K562 (cell line): ENCODE measurements around the gene SP2. TPM values are rescaled to one million over a fixed set of nuclear protein-coding genes. Genes with fewer than 3 reads are reported as not detected.

ENCODE experiments used
- CHAMP1 ChIP-seq: fragments of 450-650 bp; IDR thresholded peaks from 2 replicates; pipeline ENCODE4 v1.6.1; 2016; ENCODE audit warnings: mild to moderate bottlenecking
- CREB1 ChIP-seq, 2 experiments: sonication (generic) in 1 of 2; formaldehyde crosslinking in 1 of 2; IDR thresholded peaks; 2 replicates each; pipeline versions ENCODE4 v1.6.1 to v1.8.0; 2012 to 2022; ENCODE audit warnings: inconsistent platforms in 1 of 2, mild to moderate bottlenecking in 1 of 2, missing genetic modification reagents in 1 of 2, moderate library complexity in 1 of 2
- EWSR1 ChIP-seq: fragments of 450-650 bp; IDR thresholded peaks from 2 replicates; pipeline ENCODE4 v1.6.1; 2018; ENCODE audit warnings: borderline replicate concordance, mild to moderate bottlenecking, low read depth, moderate library complexity; ENCODE audit not compliant: partially characterized antibody
- LEF1 ChIP-seq: fragments of 450-650 bp; IDR thresholded peaks from 2 replicates; pipeline ENCODE4 v1.6.1; 2016; ENCODE audit warnings: mild to moderate bottlenecking
- MEIS2 ChIP-seq: fragments of 450-650 bp; IDR thresholded peaks from 2 replicates; pipeline ENCODE4 v1.6.1; 2014; ENCODE audit warnings: mild to moderate bottlenecking; ENCODE audit not compliant: partially characterized antibody
- MYC ChIP-seq, 2 experiments: fragments of 250-450 bp in 1 of 2; sonication (Bioruptor Pico) in 1 of 2; IDR thresholded peaks; 2 replicates each; pipeline versions ENCODE4 v1.5.1 to v1.6.1; 2012 to 2021; ENCODE audit warnings: low read depth in 2 of 2, borderline replicate concordance in 1 of 2, improper control_type of control experiment in 1 of 2, low read length in 1 of 2, mild to moderate bottlenecking in 1 of 2, moderate library complexity in 1 of 2
- NBN ChIP-seq: fragments of 450-650 bp; IDR thresholded peaks from 2 replicates; pipeline ENCODE4 v1.6.1; 2016; ENCODE audit warnings: low read depth, mild to moderate bottlenecking
- NR1H2 ChIP-seq: sonication (generic); formaldehyde crosslinking; IDR thresholded peaks from 2 replicates; pipeline ENCODE4 v1.4.0; 2020; ENCODE audit warnings: mild to moderate bottlenecking, missing genetic modification reagents
- NR2F6 ChIP-seq: fragments of 450-650 bp; formaldehyde crosslinking; IDR thresholded peaks from 2 replicates; pipeline ENCODE4 v1.4.0; 2020; ENCODE audit warnings: mild to moderate bottlenecking
- POLR2A ChIP-seq: fragments of 450-650 bp; conservative IDR thresholded peaks from 2 replicates; pipeline ENCODE4 v1.6.1; 2016
- RCOR1 ChIP-seq, 2 experiments: IDR thresholded peaks; 2 replicates each; pipeline ENCODE4 v1.6.1; 2012; ENCODE audit warnings: low read depth in 2 of 2, low read length in 2 of 2, borderline replicate concordance in 1 of 2, improper control_type of control experiment in 1 of 2
- RFX1 ChIP-seq: fragments of 450-650 bp; IDR thresholded peaks from 2 replicates; pipeline ENCODE4 v1.6.1; 2016; ENCODE audit warnings: mild to moderate bottlenecking, moderate library complexity
- RHOXF2B ChIP-seq: fragments of 250-450 bp; sonication (Bioruptor Pico); conservative IDR thresholded peaks from 2 replicates; pipeline ENCODE4 v1.5.1; 2021
- SUPT5H ChIP-seq: fragments of 450-650 bp; IDR thresholded peaks from 2 replicates; pipeline ENCODE4 v1.6.1; 2016
- TAL1 ChIP-seq: fragments of 450-650 bp; IDR thresholded peaks from 2 replicates; pipeline ENCODE4 v1.6.1; 2016; ENCODE audit warnings: mild to moderate bottlenecking
- TCF7 ChIP-seq: sonication (generic); IDR thresholded peaks from 2 replicates; pipeline ENCODE4 v1.6.1; 2016; ENCODE audit warnings: antibody characterized with exemption, borderline replicate concordance
- YY1 ChIP-seq, 3 experiments: IDR thresholded peaks; 2 replicates each; pipeline ENCODE4 v1.6.1; 2011; ENCODE audit warnings: low read length in 2 of 3, mild to moderate bottlenecking in 2 of 3, moderate library complexity in 2 of 3, borderline replicate concordance in 1 of 3, control low read depth in 1 of 3, low read depth in 1 of 3; ENCODE audit not compliant: insufficient read depth in 3 of 3, insufficient replicate concordance in 2 of 3, control insufficient read depth in 1 of 3, insufficient read length in 1 of 3; ENCODE audit errors: extremely low read depth in 1 of 3
- ZNF347 ChIP-seq: fragments of 450-650 bp; formaldehyde crosslinking; IDR thresholded peaks from 2 replicates; pipeline ENCODE4 v1.4.0; 2020; ENCODE audit warnings: low read depth, mild to moderate bottlenecking, moderate library complexity
- ZNF354B ChIP-seq: fragments of 250-450 bp; sonication (Bioruptor Pico); IDR thresholded peaks from 2 replicates; pipeline ENCODE4 v1.4.0; 2020
- ZNF436 ChIP-seq: fragments of 250-450, 450-650 bp; sonication (Bioruptor Pico); formaldehyde crosslinking; IDR thresholded peaks from 2 replicates; pipeline ENCODE4 v1.7.0; 2020; ENCODE audit warnings: mild to moderate bottlenecking
- ZNF592 ChIP-seq: fragments of 450-650 bp; IDR thresholded peaks from 2 replicates; pipeline ENCODE4 v1.6.1; 2017; ENCODE audit warnings: antibody characterized with exemption, mild to moderate bottlenecking
- ZNF79 ChIP-seq: fragments of 250-450 bp; sonication (Bioruptor Pico); IDR thresholded peaks from 2 replicates; pipeline ENCODE4 v1.4.0; 2020; ENCODE audit warnings: low read depth, mild to moderate bottlenecking, moderate library complexity
- polyA plus RNA-seq, 8 experiments: library from polyadenylated mRNA; depleted of rRNA in 4 of 8; stranded (reverse) in 5 of 8; unstranded in 3 of 8; fragments of >200 nt; fragmentation: Nextera tagmentation in 2 of 8; fragmentation: Illumina TruSeq in 1 of 8; extraction: Ambion mirVana in 2 of 8; extraction: Trizol in 1 of 8; gene quantifications; 2 replicates each; pipeline versions ENCODE4 v1.2.1 to v1.2.3, GENCODE V29; 2011 to 2014; ENCODE audit warnings: inconsistent platforms in 1 of 8, missing spikeins in 1 of 8
- total RNA-seq, 7 experiments: library from RNA; depleted of rRNA in 6 of 7; stranded (reverse); fragments of >200 nt in 6 of 7; fragmentation: Illumina TruSeq in 2 of 7; extraction: Trizol in 2 of 7; gene quantifications; 2 replicates each; pipeline versions ENCODE4 v1.2.1 to v1.2.3, GENCODE V29; 2011 to 2021; ENCODE audit warnings: low replicate concordance in 1 of 7

Gene SP2
- total and polyA plus RNA-seq, 9 of the 15 experiments (the other 6 are each of a cell fraction or from before 2014, with no cell fraction given): 0.77 to 22.3 (median 2.3) TPM

GRCh38 chr17:47935961-47936360, 39.9 kb downstream of the SP2 start (continued):
- peak; percentile 23; the same call in 1 of the 2 replicates for TF ChIP-seq MYC (IDR thresholded peaks at IDR 0.05; ENCODE audit: low read depth, low read length)
- no peak for TF ChIP-seq MYC (CRISPR knock-in tag; IDR thresholded peaks at IDR 0.05; ENCODE audit: borderline replicate concordance, low read depth)
- no peak for TF ChIP-seq NR2F6
- no peak for TF ChIP-seq ZNF436 (CRISPR knock-in tag)
- no peak for TF ChIP-seq CHAMP1
- peak; percentile 61 for TF ChIP-seq TAL1
- no peak for TF ChIP-seq SUPT5H
- TF ChIP-seq ZNF347 (CRISPR knock-in tag): no peak
- TF ChIP-seq ZNF354B (CRISPR knock-in tag): no peak
- peak; percentile 94; the same call in 1 of the 2 replicates for TF ChIP-seq TCF7
- no peak for TF ChIP-seq RFX1
- no peak for TF ChIP-seq MEIS2
- TF ChIP-seq NR1H2 (CRISPR knock-in tag): no peak
- TF ChIP-seq EWSR1: no peak
- TF ChIP-seq ZNF592: peak; percentile 80
- no peak for TF ChIP-seq CREB1 (IDR thresholded peaks at IDR 0.05)
- no peak for TF ChIP-seq CREB1 (CRISPR knock-in tag; IDR thresholded peaks at IDR 0.05)
- no peak for TF ChIP-seq POLR2A
- no peak for TF ChIP-seq RHOXF2B (CRISPR knock-in tag)
- peak; percentile 21 to 28; a peak in 1 of 4 replicates for TF ChIP-seq RCOR1 (IDR thresholded peaks at IDR 0.05; ENCODE audit: borderline replicate concordance in 1 of 2, low read depth in 2 of 2, low read length in 2 of 2)
- TF ChIP-seq ZNF79 (CRISPR knock-in tag): no peak
- peak in 1 of 3 experiments; percentile 46 for TF ChIP-seq YY1 (IDR thresholded peaks at IDR 0.05; ENCODE audit: borderline replicate concordance in 1 of 3, control insufficient read depth in 1 of 3, extremely low read depth in 1 of 3, insufficient read depth in 3 of 3, insufficient read length in 1 of 3, insufficient replicate concordance in 2 of 3, low read depth in 1 of 3, low read length in 2 of 3)
- no peak for TF ChIP-seq NBN
- peak; percentile 46; the same call in 1 of the 2 replicates for TF ChIP-seq LEF1
